ENCODE results near the gene ZSCAN23.

- TF ChIP-seq CTCF (IDR thresholded peaks at IDR 0.05) (no peak), POLR2A (IDR thresholded peaks at IDR 0.05) (no peak)
Measured at GRCh38 chr6:28408076-28408802, 35.1 kb downstream of the ZSCAN23 start.

Data from right lobe of liver (tissue), 4 donors.